Fibroblast of skin of right biceps (primary cell): ENCODE measurements around the gene ARL2BP.

Experiments
- DNase-seq: peaks from one replicate; pipeline ENCODE4 v3.0.0-alpha.2; 2013

ARL2BP gene

GRCh38 chr16:57284209-57284951 lies 39.3 kb downstream of the ARL2BP start, which contains the start of gene PLLP:
PLLP (minus strand) TSS chr16:57284672; CDS start chr16:57284540, 132 bp downstream.
- peak; percentile 16 for DNase-seq

- no peak for DNase-seq
Observed at GRCh38 chr16:57284952-57285363, 39.9 kb downstream of the ARL2BP start.

- no peak for DNase-seq
Observed at GRCh38 chr16:57285379-57285778, 40.3 kb downstream of the ARL2BP start.

GRCh38 chr16:57289391-57290257 lies 44.6 kb downstream of the ARL2BP start:
- no peak for DNase-seq

- DNase-seq = no peak
Observed at GRCh38 chr16:57297856-57298255, 52.8 kb downstream of the ARL2BP start.

GRCh38 chr16:57299009-57299718 lies 54.1 kb downstream of the ARL2BP start:
- DNase-seq = peak; percentile 86

GRCh38 chr16:57299719-57300386 lies 54.8 kb downstream of the ARL2BP start:
- DNase-seq = peak; percentile 97

- peak; percentile 98 for DNase-seq
Observed at GRCh38 chr16:57300387-57301125, 55.5 kb downstream of the ARL2BP start.

- no peak for DNase-seq
Observed at GRCh38 chr16:57301126-57301817, 56.2 kb downstream of the ARL2BP start.
